Right renal cortex interstitium (tissue), 3 donors: Measurements from ENCODE around the gene PACRG. TPM values are rescaled to one million over a fixed set of nuclear protein-coding genes. Genes with fewer than 3 reads are reported as not detected.

Source experiments
- DNase-seq, 3 donors: peaks; one replicate each; pipeline ENCODE4 v3.0.0-alpha.2; 2013; ENCODE audit warnings: low read depth in 3 of 3, low spot score in 2 of 3
- polyA plus RNA-seq, 3 donors: library from polyadenylated mRNA; unstranded; fragments of 120-200 nt; gene quantifications; one replicate each; pipeline ENCODE4 v1.2.1, GENCODE V29; 2013; ENCODE audit not compliant: insufficient read length in 3 of 3

Gene PACRG
- polyA plus RNA-seq, 3 donors, result 14.0 to 20.8 (median 20.7) TPM

DNA sequence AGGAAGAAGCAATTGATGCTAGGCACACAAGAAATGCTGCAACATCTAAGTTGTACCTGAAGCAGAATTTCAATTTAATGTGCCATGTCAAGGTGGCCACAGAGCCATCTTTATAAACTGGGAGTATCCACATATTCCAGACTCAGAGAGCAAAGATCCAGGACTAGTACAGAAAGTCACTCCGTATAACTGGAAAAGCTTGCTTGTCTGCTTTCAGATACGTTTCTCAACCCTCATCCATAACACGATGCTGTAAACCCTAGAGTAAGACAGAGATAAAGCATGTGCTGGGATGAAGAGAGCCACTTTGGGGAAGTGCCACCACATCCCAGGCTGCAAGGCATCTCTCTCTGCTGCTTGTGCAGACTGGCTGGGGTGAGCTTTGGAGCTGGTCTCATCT is 134.7 kb downstream of the PACRG start:
- DNase-seq, result no peak

DNA sequence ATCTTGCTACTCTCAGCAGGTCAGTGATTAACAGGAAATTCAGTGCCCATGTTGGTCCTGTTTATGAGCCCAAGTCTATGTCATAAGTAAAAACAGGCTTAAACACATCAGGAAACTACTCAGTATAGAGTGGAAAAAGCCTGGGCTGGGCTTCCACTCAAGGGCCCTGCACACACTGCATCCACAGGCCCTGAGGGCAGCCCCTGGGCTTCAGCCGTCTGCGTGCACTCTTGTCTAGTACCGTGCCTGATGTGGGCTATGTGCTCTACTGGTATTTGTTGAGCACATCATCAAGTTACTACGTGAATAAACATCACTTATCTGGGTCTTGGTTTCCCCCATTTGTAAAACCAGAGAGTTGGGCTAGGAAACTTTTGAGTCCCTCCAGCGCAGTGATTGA is 135.2 kb downstream of the PACRG start:
- DNase-seq, result no peak

DNA sequence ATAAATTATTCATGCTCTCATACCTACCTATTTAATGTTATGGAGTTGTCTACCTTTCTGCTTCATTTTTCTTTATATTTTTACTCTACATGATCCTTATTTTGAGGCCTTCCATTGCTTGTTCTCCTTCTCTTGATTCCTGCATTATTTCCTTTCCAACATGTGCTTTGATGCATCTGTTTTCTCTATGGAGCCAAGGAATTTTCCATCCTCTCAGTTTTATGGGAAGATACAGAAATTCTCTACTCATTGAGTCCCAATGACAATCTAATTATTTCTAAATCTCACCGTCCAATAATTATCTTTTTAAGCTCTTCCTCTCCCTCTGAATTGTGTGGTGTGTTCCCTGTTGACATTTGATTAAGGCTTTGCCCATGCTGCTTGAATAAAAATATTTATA is 136.0 kb downstream of the PACRG start:
- DNase-seq, result no peak

DNA sequence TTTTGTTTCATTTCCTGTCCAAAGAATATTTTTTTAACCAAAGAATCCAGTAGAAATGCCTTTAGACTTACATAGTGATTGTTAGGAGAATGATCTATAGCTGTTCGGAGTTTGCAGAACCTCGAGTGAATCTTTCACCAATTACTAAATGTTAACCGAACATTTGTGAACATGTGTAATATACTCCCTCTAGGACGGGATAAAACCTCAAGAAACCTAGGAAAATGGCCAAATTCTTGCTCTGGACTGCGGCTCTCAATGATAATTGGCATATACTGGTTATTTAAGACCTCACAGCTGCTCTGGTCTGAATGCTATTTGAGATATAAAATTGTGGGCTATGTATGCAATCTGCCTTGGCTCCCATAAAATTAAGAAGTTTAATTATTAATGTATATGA is 137.1 kb downstream of the PACRG start:
- no peak for DNase-seq

DNA sequence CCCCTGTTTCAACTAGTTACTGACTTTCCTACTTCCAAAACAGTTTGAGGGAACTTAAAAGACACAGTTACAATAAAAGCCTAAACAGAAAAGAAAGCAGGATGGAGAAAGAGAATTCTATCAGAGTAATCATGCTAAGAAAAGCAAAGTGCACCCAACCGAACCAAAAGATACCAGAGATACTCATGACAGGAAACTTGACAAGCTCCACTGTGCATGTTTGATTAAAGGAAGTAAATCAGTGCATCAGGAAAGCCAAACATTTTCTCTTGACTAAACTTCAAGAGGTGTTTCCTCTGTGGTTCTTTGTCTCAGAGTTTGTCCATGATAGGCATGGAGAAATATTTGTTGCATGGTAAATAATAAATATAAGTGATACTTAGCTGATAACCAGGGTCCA is 138.9 kb downstream of the PACRG start:
- no peak for DNase-seq

DNA sequence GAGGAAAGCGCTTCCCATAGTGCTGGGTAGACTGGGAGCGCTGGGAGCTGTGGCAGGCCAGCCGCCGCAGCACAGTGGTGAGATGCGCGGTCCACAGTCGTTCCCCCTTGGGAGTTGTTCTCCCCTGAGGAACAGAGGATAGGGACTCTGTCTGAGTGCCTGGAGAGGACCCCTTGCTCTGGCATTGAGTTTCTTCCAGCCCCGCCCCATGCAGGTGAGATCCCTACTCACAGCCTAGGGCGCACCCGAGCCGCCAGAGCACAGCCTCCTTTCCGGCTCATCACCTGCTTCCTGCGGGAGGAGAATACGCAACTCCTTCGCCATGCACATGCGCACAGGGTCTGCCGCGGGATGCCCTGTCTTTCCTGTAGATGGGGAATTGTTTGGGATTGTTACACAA is 140.6 kb downstream of the PACRG start:
- no peak for DNase-seq

DNA sequence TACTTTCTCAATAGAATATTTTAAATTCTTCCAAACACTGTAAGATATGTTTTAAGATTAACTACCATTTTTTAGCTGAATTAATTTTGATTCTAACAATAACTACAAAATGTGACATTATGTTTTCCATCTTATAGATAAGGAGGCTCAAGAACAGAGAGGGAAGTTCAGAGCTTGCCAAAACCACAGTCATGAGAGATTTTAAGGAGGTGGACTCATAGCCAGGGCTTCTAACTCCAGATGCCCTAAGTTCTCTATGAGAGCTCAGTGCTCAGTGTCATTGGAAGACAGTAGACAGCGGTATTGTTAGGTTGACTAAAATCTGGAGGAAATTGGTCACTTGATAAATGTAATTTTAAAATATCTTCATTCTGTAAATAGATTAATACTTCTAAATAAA is 144.2 kb downstream of the PACRG start:
- no peak for DNase-seq

DNA sequence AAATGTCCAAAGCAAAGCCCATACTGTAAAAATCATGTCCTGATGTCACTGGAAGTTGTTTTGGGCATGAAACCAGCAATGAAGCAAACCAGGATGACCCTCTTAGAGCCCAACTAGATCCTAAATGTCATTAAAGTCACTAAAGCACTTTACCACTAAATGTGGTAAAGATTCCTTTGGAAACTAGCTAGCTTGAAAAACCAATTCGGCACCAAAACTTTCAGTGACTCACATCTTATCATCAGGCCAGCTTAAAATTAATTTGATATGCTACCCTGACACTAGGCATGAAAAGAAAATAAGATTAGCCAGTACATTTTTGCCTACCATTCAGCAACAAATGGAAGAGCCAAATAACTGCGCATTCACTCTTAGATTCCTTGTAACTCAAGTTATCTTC is 145.8 kb downstream of the PACRG start:
- no peak for DNase-seq

DNA sequence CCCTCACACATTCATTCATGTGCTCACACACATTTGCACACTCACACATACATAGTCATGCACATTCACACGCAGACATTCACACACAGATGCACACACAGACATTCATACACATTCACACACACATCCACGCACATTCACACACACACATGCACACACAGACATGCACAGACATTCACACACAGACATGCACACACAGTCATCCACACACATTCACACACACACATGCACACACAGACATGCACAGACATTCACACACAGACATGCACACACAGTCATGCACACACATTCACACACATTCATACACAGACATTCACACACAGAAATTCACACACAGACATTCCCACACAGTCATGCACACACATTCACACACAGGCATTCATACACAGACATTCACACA is 147.3 kb downstream of the PACRG start:
- DNase-seq, result no peak

DNA sequence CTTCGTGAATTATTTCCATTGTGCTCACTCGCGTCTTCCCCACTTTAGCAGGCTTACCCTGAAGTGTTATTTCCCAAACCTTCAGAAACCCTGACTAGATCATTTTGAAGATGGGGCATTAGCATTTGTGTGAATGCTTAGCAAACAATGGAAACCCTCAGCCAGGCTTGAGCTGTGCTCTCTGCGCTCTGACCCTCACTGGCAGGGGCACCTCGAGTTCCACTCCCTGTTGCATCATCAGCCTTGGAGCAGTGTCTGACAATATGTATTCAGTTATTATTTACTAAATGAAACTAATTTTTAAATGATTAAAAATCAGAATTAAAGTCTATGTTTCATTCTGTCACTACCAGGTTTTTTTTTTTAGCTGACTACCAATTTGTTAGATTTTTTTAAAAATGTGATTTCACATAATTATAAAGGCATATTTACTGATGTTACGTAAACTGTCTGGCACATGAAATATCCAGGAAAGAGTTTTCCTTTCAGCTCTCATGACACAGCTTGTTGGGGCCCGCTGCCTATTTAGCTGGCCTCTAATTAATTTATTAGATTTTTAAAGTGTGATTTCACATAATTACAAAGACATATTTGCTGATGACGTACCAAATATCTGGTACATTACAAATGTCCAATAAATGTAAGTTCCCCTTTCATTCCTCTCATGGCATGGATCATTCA is 155.2 kb downstream of the PACRG start:
- DNase-seq, result no peak

DNA sequence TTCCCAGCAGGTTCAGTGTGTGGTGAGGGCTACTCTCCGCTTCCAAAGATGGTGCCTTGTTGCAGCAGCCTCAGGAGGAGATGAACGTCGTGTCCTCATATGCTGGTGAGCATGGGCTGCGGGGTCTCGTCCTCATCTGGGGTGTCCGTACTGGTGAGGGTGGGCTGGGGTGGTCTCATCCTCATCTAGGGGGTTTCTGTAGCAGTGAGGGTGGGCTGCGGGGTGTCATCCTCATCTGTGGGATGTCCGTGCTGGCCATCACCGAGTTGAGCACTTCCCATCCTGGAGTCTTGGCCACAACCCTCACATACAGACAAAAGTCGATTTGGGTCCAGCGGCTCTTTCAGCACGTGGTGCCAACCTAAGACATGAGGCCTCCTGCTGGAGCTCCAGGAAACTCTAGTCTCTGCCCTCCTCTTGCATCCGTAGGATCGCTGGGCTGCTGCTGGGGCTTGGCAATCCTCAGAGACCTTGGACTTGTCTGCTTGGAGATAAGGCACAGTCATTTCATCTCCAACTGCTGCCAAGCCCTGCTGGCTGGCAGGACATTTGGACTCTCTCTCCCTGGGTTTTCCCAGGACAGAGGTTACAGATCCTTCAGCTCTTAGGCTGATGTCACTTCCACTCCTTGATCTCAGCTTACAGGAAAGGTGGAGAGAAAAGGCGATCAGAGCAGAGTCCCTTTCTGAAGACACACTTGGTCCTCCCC is 160.4 kb downstream of the PACRG start:
- DNase-seq, result no peak

DNA sequence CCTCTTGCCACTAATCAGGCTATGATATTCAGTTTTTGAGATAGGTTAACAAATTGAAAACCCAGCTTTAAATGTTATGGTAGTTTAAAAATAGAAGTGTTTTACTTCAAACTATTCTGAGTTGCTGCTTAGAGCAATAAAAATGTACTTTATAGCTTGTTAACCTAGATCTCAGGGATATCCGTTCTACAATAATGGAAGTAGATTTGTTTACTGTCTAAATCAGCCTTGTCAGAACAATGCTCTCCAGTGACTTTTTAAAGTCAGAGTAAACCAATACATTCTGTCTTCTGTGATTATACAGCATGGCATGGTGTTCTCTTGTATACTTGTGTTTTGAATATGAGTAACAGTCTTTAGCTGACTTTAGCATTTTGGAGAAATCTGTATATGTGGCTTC is 161.5 kb downstream of the PACRG start:
- DNase-seq, result no peak

DNA sequence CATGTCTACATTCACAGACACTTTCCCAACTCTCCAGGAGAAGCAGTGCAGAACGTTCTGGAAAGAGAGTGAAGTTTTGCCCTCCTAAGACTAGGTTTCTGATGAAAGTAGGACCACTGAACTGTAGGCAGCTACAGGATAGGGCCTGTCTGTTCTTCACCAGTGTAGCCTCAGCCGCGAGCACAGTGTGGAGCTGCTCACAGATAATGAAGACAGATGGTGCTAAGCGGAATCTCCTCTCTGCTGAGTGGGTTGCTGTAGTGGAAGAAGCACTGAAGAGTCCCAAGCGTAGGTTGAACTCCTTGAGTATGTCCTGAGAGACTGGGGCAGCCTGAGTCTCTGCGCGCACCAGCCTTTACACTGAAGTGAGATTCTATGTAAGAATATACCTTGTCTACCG is 170.2 kb downstream of the PACRG start:
- no peak for DNase-seq

DNA sequence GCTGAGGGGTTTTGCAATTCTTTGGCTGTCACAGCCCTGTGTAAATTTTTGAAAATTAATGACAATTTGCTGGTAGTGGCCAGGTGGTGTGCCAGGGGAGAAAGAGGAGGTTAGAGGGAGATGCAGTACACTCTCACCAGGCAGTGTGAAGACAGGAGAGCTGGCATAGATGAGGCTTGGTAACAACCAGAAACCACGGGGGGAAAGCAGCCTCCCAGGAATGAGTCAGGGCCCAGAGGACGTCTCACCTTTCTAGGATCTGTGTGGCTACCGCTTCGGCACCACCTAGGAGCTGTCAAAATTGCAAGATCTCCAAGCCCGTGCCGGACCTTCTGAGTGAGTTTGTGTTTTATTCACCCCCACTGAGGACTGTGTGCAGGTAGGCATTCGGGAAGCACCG is 171.4 kb downstream of the PACRG start:
- no peak for DNase-seq

DNA sequence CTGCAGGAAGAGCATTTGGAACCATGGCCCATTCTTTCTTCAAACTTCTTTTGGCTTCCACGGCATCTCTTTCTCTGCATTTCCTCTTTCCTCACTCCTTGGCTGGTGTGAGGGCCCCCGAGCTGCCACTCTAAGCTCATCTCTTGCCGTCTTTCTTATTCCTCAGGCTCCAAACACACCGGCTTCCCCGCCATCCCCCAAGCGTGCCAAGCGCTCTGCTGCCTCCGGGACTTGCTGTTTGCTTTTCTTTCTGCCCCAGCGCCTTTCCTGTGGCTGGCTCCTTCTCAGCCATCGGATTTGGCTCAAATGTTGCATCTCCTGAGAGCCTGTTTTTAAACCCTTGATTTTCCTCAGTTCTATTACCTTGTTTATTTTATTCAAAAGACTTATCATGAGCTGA is 172.7 kb downstream of the PACRG start:
- no peak for DNase-seq

DNA sequence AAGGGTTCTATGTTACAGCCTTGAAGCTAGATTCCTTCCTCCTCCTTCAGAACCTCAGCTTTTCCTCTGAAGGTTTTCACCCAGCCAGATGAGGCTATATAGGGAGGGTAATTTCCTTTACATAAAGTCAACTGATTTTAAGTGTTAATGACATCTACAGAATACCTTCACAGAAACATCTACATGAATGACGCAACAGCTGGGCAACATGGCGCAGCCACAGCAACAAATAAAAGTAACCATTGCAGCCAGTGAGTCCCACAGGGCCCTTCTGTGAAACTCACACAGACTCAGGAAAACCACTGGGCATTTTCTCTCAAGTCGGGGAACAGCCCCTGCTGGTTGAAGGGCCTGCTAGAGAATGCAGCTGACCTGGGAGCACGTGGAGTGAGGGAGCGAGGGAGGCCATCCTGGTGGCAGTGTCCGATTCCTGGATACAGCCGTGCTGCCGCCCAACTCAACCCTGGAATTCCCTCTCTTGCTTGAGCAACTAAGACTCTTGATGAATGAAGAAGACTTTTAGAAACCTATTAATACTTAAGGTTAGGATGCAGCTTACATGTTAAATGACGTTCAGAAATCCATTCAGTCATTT is 176.4 kb downstream of the PACRG start:
- no peak for DNase-seq

DNA sequence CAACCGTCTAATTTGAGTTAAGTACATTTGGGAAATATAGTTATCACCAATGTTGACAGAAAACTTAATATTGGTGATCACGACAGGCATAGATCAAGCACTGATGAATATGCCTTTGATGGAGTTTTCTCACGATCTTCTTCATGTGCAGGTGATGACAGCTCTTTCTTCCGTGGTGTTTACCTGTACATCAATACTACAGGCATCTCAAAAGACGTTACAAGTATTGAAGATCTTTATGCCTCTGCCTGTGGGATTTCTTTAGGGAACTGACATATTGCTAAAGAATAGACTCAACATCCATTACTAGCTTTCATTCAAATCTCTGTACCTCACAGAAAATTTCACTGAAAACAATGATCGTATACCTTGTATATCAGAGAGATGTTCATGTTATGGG is 178.7 kb downstream of the PACRG start:
- DNase-seq, result no peak

DNA sequence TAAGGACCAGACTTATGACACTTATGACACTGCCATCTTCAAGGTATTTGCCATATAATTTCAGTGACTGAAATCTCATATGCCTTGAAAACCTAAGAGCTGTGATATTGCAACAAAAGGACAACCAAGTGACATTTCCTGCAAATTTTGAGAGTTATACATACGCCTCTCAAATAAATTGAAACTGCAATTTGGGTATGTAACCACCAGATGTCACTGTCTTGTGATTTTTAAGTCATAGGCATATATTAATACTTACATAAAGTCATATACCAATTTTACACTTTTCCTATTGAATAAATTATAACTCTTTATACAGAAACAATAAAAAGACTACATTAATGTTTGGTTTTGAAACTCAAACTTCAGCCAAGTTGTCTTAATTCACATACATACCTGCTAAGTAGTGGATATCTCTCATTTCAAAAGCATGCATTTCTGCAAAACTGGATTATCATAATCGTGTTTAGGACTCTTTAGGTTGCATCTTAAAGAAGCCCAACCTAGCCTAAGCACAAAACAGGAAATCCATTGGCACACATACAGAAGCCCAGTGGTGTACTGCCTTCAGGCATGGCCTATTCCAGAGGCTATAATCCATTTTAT is 180.2 kb downstream of the PACRG start:
- DNase-seq, result no peak

DNA sequence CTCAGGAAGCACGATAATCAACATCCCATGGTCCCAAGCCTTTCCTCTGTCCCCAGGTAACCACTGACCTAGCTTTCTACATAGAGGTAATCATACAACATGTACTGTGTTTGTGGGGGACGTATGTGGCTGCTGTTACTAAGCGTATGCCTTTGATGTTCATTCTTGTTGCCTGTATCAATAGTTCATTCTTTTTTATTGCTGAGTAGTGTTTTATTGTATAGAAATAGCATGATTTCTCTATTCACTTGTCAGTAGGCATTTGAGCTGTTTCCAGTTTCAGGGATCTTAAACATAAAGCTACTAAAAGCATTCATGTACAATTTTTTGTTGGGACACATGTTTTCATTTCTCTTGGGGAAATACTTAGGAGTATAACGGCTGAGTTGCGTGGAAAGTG is 185.4 kb downstream of the PACRG start:
- DNase-seq, result no peak

DNA sequence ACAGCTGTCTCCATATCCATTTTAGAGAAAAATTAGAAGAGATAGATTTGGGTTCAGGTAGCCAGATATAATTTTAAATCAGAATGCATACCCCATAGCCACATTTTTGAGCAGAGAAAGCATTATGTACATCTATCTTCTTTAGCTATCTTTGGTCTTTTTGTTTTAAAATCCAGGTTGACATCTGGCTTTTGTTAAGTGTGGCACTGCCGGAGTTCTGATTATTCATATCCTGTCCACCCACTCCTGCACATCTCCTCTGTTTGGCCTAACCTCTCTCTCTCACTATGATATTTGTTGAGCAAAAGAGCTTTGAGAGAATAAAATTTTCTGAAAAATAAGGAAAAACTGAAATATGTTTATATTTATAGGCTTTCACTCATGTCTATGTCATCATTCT is 189.7 kb downstream of the PACRG start:
- DNase-seq, result no peak

DNA sequence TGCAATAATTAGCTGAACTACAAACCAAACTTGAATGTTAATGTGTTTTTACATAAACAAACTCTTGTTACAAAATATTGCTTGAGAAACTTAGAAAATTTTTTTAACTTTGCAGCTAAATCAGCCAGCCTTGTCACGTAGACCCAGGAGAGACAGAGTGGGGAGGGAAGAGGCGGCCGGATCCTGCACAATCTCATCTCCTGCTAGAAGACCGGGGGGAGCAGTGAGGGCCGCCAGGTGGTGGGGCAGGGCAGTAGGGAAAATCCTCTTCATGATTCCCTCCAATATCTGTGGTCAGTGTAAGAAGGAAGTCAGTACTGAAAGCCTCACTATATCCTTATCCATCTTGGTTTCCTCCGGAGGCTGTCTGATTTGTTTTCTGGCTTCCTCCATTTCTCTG is 193.3 kb downstream of the PACRG start:
- DNase-seq, result no peak

DNA sequence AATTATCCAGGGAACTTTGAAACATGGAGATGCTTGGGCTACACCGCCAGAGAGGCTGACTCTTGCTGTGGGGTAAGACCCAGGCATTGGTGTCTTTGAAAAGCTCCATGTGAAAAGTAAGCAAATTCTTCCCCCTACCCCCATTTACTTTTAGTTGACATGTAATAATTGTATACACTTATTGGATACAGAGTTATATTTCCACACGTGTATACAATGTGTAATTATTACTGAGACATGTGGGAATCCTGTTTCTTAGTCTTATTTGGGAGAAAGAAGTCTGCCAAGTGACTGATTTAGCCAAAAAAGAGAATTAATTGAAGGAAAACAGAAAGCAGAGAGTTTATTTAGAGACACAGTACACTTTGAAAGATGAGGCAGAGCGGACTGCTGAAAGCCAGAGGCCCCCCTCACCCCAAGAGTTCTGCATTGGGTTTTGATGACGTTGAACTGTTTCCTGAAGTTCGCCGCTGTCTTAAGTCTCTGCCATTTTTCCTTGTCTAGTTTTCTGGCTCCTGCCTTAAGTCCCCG is 193.8 kb downstream of the PACRG start:
- DNase-seq, result no peak
